ENCODE measurements around the gene GPR3. TPM values are rescaled to one million over a fixed set of nuclear protein-coding genes. Genes with fewer than 3 reads are reported as not detected.

Gene GPR3
- total and polyA plus RNA-seq, 10 of the 15 experiments (the other 5 are each of a cell fraction or from before 2014, with no cell fraction given) = 0.33 to 1.4 (median 0.63) TPM; not detected in 3

DNA sequence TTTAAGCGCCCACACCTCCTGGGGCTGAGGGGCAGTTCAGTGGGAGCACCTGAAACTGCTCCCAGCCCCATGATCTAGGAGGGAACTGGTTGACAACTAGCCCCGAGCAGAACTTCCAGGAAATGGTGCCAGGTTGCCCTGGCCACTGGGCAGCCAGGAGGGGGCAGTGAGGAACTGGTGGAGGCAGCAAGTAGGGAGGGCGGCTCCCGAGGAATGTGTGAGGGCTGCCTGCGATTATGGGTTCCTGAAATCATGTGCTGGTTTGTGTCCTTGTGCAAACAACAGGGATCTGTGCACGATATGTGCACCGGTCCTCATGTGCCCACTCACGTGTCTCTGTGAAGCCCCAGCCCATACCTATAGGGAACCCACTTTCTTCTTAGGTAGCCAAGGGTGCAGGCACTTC, 9.9 kb downstream of the GPR3 start (continued):
- TF ChIP-seq ZNF687 (IDR thresholded peaks at IDR 0.05) (no peak), MEF2A (IDR thresholded peaks at IDR 0.05; ENCODE audit: insufficient read depth, low read depth, low read length) (no peak), NR2C2 (IDR thresholded peaks at IDR 0.05; ENCODE audit: borderline replicate concordance, control insufficient read depth, insufficient read length, low read depth) (no peak), ZNF622 (IDR thresholded peaks at IDR 0.05) (no peak), EGR1 (IDR thresholded peaks at IDR 0.05; ENCODE audit: borderline replicate concordance in 1 of 2, low read depth in 2 of 2, low read length in 2 of 2) (no peak), LARP7 (IDR thresholded peaks at IDR 0.05) (no peak), RELB (IDR thresholded peaks at IDR 0.05; ENCODE audit: low read depth) (no peak), POLR2AphosphoS2 (IDR thresholded peaks at IDR 0.05; ENCODE audit: low read depth, low read length) (0 out of 2 replicates have a peak, but pooled peaks have one; percentile 53), ELK1 (IDR thresholded peaks at IDR 0.05; ENCODE audit: low read depth, low read length) (no peak), TCF7 (IDR thresholded peaks at IDR 0.05; ENCODE audit: borderline replicate concordance) (no peak), POLR2AphosphoS5 (IDR thresholded peaks at IDR 0.05; ENCODE audit: low read length) (peak; percentile 61; the same call in 1 of the 2 replicates), ZNF24 (IDR thresholded peaks at IDR 0.05) (no peak)
- TF ChIP-seq, protein P1, sequence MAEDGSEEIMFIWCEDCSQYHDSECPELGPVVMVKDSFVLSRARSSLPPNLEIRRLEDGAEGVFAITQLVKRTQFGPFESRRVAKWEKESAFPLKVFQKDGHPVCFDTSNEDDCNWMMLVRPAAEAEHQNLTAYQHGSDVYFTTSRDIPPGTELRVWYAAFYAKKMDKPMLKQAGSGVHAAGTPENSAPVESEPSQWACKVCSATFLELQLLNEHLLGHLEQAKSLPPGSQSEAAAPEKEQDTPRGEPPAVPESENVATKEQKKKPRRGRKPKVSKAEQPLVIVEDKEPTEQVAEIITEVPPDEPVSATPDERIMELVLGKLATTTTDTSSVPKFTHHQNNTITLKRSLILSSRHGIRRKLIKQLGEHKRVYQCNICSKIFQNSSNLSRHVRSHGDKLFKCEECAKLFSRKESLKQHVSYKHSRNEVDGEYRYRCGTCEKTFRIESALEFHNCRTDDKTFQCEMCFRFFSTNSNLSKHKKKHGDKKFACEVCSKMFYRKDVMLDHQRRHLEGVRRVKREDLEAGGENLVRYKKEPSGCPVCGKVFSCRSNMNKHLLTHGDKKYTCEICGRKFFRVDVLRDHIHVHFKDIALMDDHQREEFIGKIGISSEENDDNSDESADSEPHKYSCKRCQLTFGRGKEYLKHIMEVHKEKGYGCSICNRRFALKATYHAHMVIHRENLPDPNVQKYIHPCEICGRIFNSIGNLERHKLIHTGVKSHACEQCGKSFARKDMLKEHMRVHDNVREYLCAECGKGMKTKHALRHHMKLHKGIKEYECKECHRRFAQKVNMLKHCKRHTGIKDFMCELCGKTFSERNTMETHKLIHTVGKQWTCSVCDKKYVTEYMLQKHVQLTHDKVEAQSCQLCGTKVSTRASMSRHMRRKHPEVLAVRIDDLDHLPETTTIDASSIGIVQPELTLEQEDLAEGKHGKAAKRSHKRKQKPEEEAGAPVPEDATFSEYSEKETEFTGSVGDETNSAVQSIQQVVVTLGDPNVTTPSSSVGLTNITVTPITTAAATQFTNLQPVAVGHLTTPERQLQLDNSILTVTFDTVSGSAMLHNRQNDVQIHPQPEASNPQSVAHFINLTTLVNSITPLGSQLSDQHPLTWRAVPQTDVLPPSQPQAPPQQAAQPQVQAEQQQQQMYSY (CRISPR knock-in tag; IDR thresholded peaks at IDR 0.05) = no peak
- TF ChIP-seq, protein P2, sequence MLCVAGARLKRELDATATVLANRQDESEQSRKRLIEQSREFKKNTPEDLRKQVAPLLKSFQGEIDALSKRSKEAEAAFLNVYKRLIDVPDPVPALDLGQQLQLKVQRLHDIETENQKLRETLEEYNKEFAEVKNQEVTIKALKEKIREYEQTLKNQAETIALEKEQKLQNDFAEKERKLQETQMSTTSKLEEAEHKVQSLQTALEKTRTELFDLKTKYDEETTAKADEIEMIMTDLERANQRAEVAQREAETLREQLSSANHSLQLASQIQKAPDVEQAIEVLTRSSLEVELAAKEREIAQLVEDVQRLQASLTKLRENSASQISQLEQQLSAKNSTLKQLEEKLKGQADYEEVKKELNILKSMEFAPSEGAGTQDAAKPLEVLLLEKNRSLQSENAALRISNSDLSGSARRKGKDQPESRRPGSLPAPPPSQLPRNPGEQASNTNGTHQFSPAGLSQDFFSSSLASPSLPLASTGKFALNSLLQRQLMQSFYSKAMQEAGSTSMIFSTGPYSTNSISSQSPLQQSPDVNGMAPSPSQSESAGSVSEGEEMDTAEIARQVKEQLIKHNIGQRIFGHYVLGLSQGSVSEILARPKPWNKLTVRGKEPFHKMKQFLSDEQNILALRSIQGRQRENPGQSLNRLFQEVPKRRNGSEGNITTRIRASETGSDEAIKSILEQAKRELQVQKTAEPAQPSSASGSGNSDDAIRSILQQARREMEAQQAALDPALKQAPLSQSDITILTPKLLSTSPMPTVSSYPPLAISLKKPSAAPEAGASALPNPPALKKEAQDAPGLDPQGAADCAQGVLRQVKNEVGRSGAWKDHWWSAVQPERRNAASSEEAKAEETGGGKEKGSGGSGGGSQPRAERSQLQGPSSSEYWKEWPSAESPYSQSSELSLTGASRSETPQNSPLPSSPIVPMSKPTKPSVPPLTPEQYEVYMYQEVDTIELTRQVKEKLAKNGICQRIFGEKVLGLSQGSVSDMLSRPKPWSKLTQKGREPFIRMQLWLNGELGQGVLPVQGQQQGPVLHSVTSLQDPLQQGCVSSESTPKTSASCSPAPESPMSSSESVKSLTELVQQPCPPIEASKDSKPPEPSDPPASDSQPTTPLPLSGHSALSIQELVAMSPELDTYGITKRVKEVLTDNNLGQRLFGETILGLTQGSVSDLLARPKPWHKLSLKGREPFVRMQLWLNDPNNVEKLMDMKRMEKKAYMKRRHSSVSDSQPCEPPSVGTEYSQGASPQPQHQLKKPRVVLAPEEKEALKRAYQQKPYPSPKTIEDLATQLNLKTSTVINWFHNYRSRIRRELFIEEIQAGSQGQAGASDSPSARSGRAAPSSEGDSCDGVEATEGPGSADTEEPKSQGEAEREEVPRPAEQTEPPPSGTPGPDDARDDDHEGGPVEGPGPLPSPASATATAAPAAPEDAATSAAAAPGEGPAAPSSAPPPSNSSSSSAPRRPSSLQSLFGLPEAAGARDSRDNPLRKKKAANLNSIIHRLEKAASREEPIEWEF (IDR thresholded peaks at IDR 0.05; ENCODE audit: insufficient replicate concordance, low read depth, low read length) = no peak
